T-helper 2 cell treated with Interferon-gamma antibody and Interleukin-4, amounts not matched to agents 100 ng/mL and 5 ng/mL, for 36 hours (primary cell): ENCODE data around the gene PLRG1. TPM values are rescaled to one million over a fixed set of nuclear protein-coding genes. Genes with fewer than 3 reads are reported as not detected.
"Not testable (repeated sequence)": the region's sequence is repeated elsewhere in the genome, so short reads cannot be mapped to it uniquely, and the experiment has no call there.

Experiments
- intact Hi-C: fragments of 100-400 bp; cut with micrococcal nuclease; formaldehyde crosslinking; loops from one replicate; pipeline ENCODE4 v1.15.1; 2023
- total RNA-seq: library from RNA; stranded (reverse); gene quantifications from 2 replicates; pipeline ENCODE4 v1.2.3, GENCODE V29; 2022

Gene PLRG1
- total RNA-seq, result 80.9 and 84.1 TPM in 2 replicates

DNA sequence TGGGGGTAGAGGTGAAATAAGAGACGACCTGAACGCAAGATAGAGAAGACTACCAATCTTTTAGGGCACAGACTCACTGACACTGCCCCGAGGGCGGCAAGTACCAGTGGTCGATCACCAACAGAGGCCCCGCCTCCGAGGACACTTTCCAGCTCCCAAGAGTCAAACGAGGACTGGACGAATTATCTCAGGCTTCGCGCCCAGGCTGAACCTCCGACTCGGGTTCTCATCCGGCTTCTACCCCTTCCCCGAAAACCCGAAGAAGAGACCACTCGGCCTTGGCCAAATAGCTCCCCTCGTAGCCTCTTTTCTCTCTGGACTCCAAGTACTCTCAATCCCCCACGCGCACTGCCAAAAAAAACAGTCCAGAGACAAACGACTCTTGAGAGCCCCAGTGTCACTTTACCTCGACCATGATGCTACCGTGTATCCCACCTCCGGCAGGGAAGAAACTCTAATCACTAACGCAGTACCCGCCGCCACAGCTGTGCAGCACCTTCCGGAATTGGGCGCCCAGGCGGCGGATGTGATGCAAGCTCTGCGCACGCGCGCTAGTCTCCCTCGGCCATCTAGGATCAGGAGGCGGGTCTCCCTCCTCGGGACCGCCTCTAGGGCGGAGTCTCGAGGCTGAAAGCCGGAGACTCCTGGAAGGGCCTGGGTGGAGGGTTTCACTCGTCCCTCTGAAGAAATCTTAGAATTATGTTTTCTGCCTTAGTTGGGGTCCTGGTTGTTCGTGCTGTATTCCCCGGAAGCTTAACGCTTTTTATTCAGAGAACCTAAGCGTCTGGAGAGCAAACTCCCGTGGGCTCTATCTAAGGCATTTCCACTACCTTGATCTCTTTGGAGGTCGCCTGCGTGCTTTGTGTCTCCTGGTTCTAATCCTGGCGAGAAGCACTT lies at the start of gene PLRG1:
PLRG1 (minus strand) TSS at position 507 of the 897 bp plus-strand sequence; CDS start at position 415, 92 bp downstream.
- intact Hi-C loops, result loop anchor here (1.0 to 10.0 kb wide), 7 partner anchors 192 to 1775 kb away; partner anchors contain the start of genes ARFIP1, CTSO, LRAT and MAP9

DNA sequence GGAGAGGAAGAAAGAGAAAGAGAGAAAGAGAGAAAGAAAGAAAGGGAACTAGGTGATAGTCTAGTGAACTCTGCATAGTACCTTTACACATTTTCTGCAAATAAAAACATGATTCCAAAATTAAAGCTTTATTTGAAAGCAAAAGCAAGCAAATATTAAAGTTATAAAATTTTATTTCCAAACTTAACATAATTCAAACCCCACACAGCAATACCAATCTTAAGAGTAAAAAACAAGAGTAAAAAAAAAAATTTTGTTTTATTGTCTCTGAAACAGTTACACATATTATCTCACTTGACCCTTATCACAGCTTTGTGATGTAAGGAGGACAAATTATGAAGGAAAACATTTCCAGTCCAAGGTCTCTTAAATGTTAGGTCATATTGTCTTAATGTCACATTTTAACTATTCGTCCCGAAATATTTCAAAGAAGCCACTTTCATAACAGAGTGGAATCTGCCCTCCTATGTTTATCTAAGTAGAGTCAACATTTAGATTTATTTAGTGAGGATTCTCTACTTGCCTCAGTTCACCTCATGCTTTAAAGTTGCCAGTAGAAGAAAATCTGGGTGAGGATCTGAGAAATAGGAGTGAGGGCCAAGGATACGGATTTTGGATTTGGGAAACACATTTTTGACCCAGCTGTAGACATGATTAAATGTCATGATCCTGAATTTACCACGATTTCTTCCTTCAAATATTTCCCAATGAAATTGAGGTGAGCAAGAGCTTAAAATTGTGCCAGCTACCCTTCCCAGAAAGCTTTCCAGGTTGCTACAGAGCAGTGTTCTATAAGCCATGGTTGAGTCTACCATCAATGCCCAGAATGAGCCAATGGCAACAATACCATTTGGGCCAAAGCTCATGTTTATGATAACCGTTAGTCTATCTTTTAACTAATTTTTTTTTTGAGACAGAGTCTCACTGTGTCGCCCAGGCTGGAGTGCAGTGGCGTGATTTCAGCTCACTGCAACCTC lies 47.9 kb upstream of the PLRG1 start:
- intact Hi-C loops, result no loop called here

DNA sequence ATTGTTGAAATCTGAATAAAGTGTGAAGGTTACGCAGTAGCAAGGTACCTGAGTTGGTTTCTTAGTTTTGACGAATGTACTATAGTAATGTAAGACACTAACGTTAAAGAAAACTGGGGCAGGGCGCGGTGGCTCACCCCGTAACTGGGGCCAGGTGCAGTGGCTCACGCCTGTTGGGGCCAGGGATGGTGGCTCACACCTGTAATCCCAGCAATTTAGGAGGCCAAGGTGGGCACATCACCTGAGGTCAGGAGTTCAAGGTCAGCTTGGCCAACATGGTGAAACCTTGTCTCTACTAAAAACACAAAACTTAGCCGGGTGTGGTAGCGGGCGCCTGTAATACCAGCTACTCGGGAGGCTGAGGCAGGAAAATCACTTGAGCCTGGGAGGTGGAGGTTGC lies 47.1 kb upstream of the PLRG1 start:
- intact Hi-C loops, result not testable (repeated sequence)

DNA sequence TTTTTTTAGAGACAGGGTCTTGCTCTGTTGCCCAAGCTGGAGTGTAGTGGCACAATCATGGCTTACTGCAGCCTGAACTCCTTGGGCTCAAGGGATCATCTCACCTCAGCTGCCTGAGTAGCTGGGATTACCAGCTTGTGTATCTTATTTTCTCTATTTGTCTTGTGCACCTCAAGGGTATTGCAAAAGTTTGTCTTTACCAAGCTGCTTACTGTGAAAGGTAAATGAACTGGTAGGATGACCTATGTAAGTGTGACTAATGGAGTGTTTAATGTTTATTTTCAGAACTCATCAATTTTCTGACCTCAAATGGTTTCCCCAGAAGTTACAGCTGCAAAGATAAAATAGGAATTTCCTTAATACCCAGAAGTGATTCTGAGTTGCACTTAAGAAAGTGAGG lies 45.6 kb upstream of the PLRG1 start:
- intact Hi-C loops, result no loop called here

DNA sequence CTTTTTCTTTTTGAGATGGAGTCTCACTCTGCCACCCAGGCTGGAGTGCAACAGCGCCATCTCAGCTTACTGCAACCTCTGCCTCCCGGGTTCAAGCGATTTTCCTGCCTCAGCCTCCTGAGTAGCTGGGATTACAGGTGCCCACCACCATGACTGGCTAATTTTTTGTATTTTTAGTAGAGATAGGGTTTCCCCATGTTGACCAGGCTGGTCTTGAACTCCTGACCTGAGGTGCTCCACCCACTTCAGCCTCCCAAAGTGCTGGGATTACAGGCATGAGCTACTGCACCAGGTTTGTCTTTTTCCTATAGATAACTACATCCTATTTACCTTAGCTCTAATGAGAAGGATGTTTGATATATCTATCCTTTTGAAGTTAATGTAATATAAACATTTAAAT lies 44.1 kb upstream of the PLRG1 start:
- intact Hi-C loops, result not testable (repeated sequence)

DNA sequence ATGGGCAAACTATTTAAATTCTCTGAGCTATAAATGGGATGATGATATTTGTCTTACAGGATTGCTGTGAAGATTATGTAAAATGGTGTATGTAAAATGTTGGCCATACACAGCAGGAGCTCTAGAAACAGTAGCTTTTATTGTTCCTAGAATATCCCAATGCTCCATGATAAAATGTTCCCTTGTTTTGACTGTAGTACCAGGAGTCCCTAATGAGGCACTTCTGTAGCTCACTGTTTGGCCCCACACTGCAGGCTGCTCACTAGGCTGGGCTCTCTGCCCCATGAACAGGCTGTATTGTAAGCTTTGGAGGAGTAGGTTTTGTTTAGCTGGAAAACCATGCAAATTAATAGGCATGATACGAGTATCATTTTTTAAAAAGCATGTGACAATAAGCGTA lies 43.7 kb upstream of the PLRG1 start:
- intact Hi-C loops, result no loop called here

DNA sequence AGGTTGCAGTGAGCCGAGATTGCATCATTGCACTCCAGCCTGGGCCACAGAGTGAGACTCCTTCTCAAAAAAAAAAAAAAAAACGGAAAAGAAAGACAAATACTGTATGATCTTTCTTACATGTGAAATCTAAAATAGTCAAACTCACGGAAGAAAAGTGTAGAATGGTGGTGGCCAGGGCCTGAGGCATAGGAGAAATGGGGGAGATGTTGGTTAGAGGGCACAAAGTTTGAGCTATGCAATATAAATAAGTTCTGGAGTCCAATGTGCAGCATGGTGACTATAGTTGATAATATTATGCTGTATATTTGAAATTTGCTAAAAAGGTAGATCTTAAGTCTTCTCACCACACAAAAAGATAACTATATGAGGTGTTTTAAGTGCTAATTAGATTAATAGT lies 41.7 kb upstream of the PLRG1 start:
- intact Hi-C loops, result no loop called here

DNA sequence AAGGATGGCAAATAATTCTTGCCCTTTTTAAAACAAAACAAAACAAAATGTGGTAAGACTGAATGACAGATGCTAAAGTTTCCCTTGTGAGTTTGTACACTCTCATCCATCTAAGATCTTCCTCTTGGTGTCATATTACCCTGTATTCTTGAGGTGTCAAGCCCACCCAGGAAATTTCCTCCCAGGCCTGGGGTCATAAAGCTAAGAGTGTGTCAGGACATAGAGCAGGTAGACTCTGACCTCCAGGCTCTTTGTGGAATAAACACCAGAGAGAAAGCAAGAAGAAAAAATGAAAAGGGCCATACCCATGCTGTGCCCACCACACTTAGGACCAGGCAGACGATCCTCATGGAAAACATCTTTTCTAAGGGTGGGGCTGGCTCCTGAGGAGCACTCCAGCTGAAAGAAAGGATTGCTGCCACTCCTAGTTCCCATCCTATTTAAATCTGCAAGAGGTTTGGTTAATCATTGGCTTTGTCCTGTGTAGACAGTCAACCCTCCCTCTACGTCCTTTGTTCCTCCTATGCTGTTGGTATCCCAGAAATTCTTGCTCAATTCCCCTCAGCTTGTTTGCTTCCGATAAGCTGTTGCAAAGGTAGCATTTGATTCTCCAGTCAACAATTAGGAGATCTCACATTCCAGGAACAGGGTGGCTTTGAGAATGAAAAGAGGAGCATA lies 40.3 kb upstream of the PLRG1 start, which contains the start of gene FGA:
FGA (minus strand) TSS at position 414 of the 678 bp plus-strand sequence; CDS start at position 359, 55 bp downstream.
- intact Hi-C loops, result no loop called here

DNA sequence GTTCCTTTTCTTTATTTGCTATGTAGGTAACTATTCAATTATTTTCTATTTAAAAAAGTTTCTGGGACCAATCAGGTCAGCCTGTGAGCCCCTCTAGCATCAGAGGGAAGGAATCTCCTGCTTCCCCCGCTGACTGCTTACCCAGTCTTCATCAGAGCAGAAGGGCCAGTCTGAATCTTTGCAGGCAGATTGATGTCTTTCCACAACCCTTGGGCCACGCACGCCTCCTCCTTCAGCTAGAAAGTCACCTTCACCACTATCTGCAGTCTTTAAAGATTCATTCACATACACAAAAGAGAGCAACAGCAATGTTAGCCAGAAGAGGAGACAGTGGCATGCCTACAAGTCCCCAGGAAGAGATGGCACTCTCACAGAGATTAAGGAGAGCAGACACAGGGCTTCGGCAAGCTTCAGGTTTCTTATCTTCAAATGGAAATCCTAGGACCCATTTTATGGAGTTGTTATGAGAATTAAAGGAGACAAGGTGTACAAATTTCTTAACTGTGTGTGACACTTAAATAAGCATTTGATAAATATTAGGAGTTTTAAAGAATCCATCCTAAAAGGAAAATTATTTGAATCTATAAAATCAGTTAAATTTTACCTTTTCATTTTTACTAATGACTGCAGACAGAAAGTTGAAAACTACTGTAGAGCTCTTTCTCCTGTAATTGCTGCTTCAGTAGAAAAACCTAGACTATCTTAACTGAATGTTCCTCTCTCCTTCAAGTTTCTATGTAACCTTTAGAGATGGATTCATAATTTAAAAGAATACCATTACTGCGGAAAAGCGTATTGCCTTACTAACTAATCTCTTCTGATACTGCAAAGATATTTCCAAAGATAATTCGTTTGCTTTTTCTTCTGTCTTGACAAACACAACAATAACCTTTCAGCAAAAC lies 39.3 kb upstream of the PLRG1 start:
- intact Hi-C loops, result no loop called here

DNA sequence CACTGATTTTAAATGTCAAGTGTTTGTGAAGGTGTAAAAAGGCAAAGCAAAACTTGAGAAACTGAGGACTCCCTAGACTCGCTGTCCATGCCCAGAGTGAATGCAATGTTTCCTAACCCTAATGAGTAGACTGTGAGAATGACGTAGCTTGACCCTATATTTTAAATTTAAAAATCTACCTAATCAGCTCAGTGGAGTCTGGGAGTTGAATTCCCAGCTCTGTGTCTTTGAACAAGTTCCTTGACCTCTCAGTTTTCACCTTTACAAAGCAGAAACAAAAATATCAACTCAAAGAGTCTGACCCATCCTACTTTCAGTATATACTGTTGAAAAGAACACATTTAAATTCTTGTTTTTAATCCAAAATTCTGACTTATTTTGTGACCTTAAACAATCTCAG lies 38.0 kb upstream of the PLRG1 start:
- intact Hi-C loops, result no loop called here

DNA sequence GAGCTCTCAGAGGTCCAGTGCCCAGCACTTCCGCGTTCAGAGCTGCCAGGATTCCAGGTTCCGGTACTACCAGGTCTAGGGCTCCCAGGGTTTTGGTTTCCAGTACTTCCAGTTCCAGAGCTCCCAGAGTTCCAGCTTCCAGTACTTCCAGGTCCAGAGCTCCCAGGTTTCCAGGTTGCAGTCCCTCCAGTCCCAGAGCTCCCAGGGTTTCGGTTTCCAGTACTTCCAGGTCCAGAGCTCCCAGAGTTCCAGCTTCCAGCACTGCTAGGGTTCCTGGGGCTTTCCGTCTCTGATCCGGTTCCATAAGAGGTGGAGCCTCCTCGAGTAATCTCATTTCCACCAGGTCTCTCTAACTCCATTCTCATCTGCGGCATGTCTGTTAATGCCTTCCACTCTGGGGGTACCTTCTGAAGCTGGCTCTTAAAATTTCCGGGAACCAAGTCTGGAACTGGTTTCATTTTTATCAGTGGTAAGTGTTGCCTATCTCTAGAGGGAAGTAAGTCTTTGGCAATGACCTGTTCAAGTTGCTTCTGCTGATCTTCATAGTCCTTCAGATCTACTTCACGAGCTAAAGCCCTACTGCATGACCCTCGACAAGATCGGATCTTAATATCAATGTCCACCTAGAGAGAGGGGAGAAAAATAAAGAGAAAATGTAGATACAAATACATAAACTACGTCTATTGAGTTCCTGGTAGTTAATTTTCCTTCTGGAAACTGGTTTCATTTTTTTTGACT lies 36.3 kb upstream of the PLRG1 start:
- intact Hi-C loops, result no loop called here

DNA sequence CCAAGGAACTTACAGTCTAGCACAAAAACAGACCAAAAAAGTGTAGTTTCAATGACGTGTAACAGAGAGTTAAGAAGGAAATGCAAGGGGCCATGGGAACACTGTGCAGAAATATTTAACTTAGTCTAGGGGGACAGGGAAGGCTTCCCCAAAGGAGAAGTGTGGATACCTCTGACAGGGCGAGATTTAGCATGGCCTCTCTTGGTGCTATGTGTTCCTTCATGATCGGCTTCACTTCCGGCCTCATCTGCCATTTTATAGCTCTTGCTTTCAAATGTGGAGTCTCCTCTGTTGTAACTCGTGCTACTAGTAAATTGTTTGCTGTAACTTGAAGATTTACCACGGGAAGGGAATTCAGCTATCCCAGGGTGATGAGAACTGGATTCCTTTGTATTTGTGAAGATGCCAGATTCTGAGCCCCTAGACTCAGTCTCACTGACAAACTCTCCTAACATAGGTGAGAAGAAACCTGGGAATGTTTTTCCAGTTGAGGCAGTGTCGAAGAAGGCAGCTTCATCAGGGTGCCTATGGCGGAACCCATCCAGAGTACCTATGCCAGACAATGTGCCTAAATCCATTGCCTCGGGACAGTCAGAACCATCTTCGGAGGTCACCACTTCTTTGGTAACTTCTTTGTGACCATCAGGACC lies 35.3 kb upstream of the PLRG1 start:
- intact Hi-C loops, result no loop called here

DNA sequence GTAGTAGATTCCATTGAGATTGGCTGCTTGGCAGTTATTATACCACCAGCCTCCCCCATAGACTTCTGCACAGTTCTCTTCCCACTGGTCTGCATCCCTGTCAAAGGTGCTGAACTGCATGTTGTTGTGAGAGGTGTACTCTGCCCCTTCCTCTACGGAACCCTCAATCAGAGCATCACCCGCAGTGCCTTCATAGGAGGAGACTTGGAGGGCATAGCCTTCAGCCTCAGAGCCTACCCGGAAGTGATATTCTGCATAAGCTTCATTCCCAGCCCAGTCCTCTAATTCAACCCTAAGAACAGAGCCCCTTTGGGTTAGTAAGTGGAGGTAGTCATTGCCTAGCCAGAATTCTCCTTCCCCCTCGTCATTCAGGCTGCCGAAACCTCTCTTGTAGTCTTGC lies 34.1 kb upstream of the PLRG1 start:
- intact Hi-C loops, result no loop called here

DNA sequence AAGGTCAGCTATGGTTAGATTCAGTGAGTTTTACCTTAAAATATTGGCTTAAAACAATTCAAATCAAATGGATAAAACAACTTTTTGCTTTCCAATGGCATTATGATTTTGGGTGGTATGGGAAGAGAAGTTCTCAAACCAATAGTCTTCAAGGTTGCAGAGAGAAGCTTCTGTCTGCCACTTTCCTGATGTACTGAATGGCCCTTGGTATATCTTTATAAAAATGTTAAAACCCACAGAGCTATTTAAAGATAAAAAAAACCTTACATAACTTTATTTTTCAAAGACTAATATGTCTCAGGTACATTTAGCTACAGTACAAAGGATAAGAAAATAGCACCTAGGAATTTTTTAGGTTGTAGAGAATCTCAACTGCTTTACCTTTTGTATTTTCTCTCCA lies 33.5 kb upstream of the PLRG1 start:
- intact Hi-C loops, result no loop called here

DNA sequence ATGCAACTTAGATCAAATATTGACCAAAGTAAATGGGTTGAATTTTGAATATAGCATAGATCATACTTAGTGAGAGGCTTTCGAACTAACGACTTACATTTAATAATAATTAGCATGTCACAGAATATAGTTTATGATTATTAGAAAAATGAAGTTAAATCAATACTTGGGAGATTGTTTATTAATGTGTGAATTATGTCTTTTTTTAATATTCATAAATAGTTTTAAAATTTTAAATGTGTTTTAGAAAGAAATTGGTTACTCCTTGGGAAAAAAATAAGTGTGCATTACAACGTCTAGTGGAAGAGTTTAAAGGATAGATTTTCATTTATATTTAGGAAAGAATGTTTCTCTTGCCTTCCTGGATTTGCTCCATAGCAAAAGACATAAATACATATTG lies 33.0 kb upstream of the PLRG1 start:
- intact Hi-C loops, result no loop called here

DNA sequence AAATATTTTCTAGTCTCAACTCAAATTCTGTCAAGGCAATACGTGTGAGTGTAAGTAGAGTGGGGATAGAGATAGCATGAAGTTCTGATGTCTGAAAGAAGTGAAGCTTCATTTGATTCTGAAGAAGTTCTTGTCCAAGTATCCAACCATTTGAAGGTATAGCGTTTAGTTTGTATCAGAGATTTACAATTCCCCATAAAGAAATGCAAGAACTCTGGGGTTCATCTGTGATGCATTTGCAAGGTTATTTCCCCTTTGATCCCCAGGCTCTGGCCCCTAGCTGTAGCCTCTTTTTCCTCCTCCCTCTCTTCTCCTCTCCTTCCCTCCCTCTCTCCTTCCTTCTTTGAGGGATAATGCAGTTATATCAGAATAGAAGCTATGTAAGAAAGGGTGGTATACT lies 32.5 kb upstream of the PLRG1 start:
- intact Hi-C loops, result no loop called here

DNA sequence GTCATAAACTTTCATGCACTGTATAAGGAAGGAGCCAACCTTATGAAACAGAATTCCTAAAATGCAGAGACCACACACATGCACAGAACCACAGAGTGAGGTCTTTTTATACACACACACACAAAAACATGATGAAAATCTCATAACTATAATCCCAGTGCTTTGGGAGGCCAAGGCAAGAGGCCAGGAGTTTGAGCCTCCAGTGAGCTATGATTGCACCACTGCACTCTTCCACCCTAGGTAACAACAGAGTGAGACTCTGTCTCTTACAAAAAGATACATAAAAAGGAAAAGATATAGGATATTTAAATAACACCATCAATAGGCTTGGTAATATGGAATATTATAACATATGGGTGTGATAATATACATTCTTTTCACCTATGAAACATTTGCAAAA lies 29.7 kb upstream of the PLRG1 start:
- intact Hi-C loops, result no loop called here

DNA sequence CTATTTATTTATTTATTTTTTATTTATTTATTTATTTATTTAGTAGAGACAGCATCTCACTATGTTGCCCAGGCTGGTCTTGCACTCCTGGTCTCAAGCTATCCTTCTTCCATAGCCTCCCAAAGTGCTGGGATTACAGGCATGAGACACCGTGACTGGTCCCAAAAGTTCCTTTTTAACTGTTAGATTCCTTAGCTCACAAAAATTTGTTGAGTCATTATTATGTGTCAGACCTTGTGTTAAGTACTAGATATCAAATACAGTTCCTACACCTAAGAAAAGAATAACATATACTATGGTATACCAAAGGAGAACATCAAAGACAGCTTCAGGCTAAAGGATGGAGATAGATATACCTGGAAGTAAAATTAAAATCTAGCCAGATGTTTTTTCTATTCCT lies 28.7 kb upstream of the PLRG1 start:
- intact Hi-C loops, result no loop called here

DNA sequence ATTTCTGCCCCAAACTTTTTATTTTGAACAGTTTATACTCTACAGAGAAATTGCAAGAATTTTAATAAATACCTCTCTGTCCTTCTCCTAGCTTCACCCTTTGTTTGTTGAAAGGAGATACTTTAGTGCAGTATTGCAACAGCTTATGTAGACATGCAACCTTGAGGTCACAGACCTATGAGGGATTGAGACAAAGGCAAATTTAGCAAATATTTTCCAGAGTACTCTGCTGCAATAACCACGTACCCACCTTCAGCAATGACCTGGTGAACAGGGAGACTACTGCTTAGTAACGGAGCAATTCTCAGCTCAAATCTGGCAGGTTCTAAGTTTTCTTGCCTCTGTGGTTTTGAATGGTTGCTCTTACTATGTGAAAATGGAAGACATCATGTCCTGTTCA lies 27.1 kb upstream of the PLRG1 start:
- intact Hi-C loops, result no loop called here
